ENCODE data around the gene SPATS2L.

Gene SPATS2L

DNA sequence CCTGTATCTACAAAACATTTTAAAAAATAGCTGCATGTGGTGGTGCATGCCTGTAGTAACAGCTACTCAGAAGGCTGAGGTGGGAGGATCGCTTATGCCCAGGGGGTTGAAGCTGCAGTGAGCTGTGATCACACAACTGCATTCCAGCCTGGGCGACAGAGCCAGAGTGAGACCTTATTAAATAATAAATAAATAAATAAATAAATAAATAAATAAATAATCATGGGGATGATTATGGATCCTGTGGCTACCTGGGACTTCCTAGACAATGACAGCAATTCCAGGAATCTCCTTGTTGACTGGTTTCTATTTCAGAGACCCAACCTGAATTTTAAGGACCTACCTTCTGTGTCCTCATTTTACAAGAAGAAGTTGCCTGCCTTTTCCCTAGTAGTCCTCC lies 111.9 kb downstream of the SPATS2L start:
- H3K4me3 ChIP-seq (ENCODE audit: low read length) = no peak overlapping the region
- TF ChIP-seq, protein P1, sequence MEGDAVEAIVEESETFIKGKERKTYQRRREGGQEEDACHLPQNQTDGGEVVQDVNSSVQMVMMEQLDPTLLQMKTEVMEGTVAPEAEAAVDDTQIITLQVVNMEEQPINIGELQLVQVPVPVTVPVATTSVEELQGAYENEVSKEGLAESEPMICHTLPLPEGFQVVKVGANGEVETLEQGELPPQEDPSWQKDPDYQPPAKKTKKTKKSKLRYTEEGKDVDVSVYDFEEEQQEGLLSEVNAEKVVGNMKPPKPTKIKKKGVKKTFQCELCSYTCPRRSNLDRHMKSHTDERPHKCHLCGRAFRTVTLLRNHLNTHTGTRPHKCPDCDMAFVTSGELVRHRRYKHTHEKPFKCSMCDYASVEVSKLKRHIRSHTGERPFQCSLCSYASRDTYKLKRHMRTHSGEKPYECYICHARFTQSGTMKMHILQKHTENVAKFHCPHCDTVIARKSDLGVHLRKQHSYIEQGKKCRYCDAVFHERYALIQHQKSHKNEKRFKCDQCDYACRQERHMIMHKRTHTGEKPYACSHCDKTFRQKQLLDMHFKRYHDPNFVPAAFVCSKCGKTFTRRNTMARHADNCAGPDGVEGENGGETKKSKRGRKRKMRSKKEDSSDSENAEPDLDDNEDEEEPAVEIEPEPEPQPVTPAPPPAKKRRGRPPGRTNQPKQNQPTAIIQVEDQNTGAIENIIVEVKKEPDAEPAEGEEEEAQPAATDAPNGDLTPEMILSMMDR (IDR thresholded peaks at IDR 0.05; ENCODE audit: insufficient read depth, low read depth, low read length, missing control alignments) = no peak
- no peak for DNase-seq (ENCODE audit: low read depth)

DNA sequence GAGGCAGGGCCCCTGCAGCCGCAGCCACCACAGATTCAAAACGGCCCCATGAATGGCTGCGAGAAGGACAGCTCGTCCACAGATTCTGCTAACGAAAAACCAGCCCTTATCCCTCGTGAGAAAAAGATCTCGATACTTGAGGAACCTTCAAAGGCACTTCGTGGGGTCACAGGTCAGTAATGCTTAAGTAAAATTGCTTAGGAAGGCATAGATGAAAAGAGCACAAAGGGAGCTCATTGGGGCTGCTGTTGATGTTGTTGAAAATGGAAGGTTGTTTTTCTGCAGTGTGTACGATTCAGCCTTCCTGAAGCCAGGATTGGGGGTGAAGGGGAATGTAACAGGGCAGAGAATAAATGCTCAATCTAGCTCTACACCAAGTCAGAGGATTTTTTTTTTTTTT lies 112.8 kb downstream of the SPATS2L start:
- no peak for DNase-seq (ENCODE audit: low read depth)
- TF ChIP-seq, protein P1 (IDR thresholded peaks at IDR 0.05; ENCODE audit: insufficient read depth, low read depth, low read length, missing control alignments) = no peak
- no peak overlapping the region for H3K4me3 ChIP-seq (ENCODE audit: low read length)

DNA sequence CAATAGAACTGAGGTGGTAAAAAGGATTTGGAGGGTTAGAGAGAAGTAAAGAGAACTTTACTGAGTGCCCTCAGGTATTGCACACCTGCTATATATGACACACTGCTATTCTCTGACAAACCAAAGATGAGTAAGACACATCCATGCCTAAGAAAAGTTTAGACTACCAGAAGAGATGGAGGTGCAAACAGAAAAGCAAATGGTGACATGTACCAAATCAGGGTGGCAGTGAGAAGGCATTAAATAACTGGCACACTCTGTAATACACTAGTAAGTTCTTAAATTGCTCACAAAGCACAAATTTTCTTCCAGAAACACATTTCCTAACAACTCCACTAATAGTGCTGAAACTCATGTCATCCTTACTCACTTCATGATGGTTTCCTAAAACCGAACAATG lies 114.8 kb downstream of the SPATS2L start:
- TF ChIP-seq, protein P1 (IDR thresholded peaks at IDR 0.05; ENCODE audit: insufficient read depth, low read depth, low read length, missing control alignments) = no peak
- no peak overlapping the region for H3K4me3 ChIP-seq (ENCODE audit: low read length)
- no peak for DNase-seq (ENCODE audit: low read depth)

DNA sequence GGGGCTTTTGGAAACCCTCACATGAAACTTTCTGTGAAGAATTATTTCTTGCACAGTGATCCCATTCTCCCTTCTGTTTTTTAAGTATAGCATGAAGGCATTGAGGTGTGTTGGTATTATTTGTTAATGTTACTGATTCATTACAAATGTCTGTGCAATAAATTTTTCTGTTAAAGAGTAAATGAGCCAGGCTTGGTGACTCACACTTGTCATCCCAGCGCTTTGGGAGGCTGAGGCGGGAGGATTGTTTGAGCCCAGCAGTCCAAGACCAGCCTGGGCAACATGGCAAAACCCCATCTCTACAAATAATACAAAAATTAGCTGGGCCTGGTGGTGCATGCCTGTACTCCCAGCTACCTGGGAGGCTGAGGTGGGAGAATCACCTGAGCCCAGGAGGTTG lies 115.6 kb downstream of the SPATS2L start:
- TF ChIP-seq, protein P1 (IDR thresholded peaks at IDR 0.05; ENCODE audit: insufficient read depth, low read depth, low read length, missing control alignments) = no peak
- H3K4me3 ChIP-seq (ENCODE audit: low read length) = no peak overlapping the region
- DNase-seq (ENCODE audit: low read depth) = no peak

DNA sequence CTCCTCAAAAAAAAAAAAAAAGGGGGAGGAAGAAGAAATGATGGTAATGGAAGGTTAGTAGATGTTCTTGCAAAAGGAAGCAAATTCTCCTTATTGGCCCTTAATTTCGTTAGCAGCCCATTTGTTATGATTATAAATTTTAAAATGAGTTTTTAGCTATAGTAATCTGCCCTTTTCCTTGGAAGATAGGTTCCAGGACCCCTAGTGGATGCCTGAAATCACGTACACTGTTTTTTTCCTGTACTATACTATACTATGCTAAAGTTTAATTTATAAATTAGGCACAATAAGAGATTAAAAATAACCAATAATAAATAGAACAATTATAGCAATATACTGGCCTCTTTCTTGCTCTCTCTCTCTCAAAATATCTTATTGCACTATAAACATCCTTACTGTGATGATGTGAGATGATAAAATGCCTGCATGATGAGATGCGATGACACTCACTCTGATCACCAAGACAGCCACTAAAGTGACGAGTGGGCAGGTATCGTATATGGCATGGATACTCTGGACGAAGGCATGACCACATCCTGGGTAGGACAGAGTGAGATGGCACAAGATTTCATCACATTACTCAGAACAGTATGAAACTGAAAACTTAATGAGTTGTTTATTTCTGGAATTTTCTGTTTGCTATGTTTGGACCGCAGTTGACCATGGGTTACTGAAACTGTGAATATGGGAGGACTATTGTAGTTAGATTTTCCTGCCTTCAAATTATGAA lies 116.2 kb downstream of the SPATS2L start:
- H3K4me3 ChIP-seq (ENCODE audit: low read length) = no peak overlapping the region
- TF ChIP-seq, protein P1 (IDR thresholded peaks at IDR 0.05; ENCODE audit: insufficient read depth, low read depth, low read length, missing control alignments) = no peak
- DNase-seq (ENCODE audit: low read depth) = no peak

DNA sequence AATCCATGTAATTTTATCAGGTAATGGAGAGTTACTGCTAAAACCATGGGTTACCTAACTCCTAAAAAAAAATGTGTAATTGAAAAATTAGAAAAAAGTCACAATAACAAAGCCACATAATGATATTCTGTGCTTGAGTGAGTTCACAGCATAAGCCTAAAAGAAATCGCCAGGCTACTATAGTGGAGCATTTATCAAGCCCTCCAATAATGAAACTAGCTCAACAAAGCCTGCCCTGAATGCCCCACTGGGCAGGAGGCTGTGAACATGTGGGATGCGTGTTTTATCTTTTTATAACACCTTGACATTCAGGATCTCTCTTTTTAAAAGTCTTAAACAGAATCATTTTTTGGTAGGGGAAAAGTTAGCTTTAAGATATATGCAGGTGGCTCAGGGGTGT lies 117.0 kb downstream of the SPATS2L start:
- no peak for DNase-seq (ENCODE audit: low read depth)
- H3K4me3 ChIP-seq (ENCODE audit: low read length) = no peak overlapping the region
- TF ChIP-seq, protein P1 (IDR thresholded peaks at IDR 0.05; ENCODE audit: insufficient read depth, low read depth, low read length, missing control alignments) = no peak
